ENCODE data around the gene RAI1.

- no peak for TF ChIP-seq CTCF (conservative IDR thresholded peaks at IDR 0.05)
- no peak for TF ChIP-seq EZH2 (IDR thresholded peaks at IDR 0.05; ENCODE audit: low read depth)
These were observed 1.8 kb downstream of the RAI1 start for GRCh38 chr17:17682737-17683680.

All from PC-9 (cell line).